H1 (cell line): ENCODE data around the gene EBF3. TPM values are rescaled to one million over a fixed set of nuclear protein-coding genes. Genes with fewer than 3 reads are reported as not detected.

ENCODE experiments used
- ASH2L ChIP-seq: fragments of 200-600, 300-600 bp; sonication (generic); IDR thresholded peaks from one replicate; pipeline ENCODE4 v1.7.1; 2017; ENCODE audit warnings: low read length
- BCL11A ChIP-seq, 2 experiments: IDR thresholded peaks; one replicate each; pipeline ENCODE4 v1.6.1; 2011; ENCODE audit warnings: low read depth in 2 of 2, low read length in 2 of 2, mild to moderate bottlenecking in 2 of 2
- GABPA ChIP-seq: IDR thresholded peaks from 2 replicates; pipeline ENCODE4 v1.6.1; 2011; ENCODE audit warnings: mild to moderate bottlenecking, low read length, moderate library complexity, borderline replicate concordance; ENCODE audit not compliant: insufficient read depth
- SIRT6 ChIP-seq: IDR thresholded peaks from one replicate; pipeline ENCODE4 v1.7.1; 2012; ENCODE audit warnings: low read length, inconsistent platforms
- SRF ChIP-seq: IDR thresholded peaks from 2 replicates; pipeline ENCODE4 v1.6.1; 2011; ENCODE audit warnings: mild to moderate bottlenecking, low read depth, low read length, moderate library complexity
- TBP ChIP-seq: IDR thresholded peaks from 2 replicates; pipeline ENCODE4 v1.6.1; 2011; ENCODE audit warnings: low read depth, low read length, improper control_type of control experiment
- YY1 ChIP-seq: IDR thresholded peaks from 2 replicates; pipeline ENCODE4 v1.6.1; 2011; ENCODE audit warnings: low read depth, mild to moderate bottlenecking, low read length
- ZNF274 ChIP-seq: IDR thresholded peaks from 2 replicates; pipeline ENCODE4 v1.7.0; 2012; ENCODE audit warnings: low read length, borderline replicate concordance; ENCODE audit errors: extremely low read depth
- polyA plus RNA-seq, 7 experiments: library from polyadenylated mRNA; depleted of rRNA in 3 of 7; stranded (reverse) in 5 of 7; unstranded in 2 of 7; fragments of >200 nt in 5 of 7; fragments of 200-250 nt in 2 of 7; gene quantifications; 1 replicate in 5 of 7; 2 replicates in 1 of 7; 4 replicates in 1 of 7; pipeline versions ENCODE4 v1.2.1 to v1.2.3, GENCODE V29; 2011 to 2013; ENCODE audit warnings: missing spikeins in 2 of 7, mixed read lengths in 2 of 7
- total RNA-seq: library from RNA; stranded (reverse); fragmentation: NEBNext Ultra II Directional; extraction: Animal tissue kit (Norgen Biotek cat#: 25700); gene quantifications from 2 replicates; pipeline ENCODE4 v1.2.1, GENCODE V29; 2021
- TF ChIP-seq, protein P1 (sequence below), 3 experiments: IDR thresholded peaks; 1 replicate in 2 of 3; 2 replicates in 1 of 3; pipeline versions ENCODE4 v1.5.1 to v1.6.1; 2011; ENCODE audit warnings: low read length in 3 of 3, mild to moderate bottlenecking in 3 of 3, inconsistent platforms in 2 of 3, low read depth in 1 of 3, moderate library complexity in 1 of 3; ENCODE audit not compliant: insufficient read depth in 1 of 3; ENCODE audit errors: control extremely low read depth in 1 of 3

The EBF3 gene
- total and polyA plus RNA-seq, 2 of the 8 experiments (the other 6 are each of a cell fraction or from before 2014, with no cell fraction given), result 0.08 to 0.26 TPM

- TF ChIP-seq TBP (peak; percentile 35; the same call in 1 of the 2 replicates), BCL11A (IDR thresholded peaks at IDR 0.05; ENCODE audit: low read depth in 2 of 2, low read length in 2 of 2) (no peak), ZNF274 (no peak), ASH2L (no peak), GABPA (peak; percentile 75), YY1 (0 out of 2 replicates have a peak, but pooled peaks have one; percentile 13), SIRT6 (no peak), SRF (no peak)
- TF ChIP-seq, protein P1, sequence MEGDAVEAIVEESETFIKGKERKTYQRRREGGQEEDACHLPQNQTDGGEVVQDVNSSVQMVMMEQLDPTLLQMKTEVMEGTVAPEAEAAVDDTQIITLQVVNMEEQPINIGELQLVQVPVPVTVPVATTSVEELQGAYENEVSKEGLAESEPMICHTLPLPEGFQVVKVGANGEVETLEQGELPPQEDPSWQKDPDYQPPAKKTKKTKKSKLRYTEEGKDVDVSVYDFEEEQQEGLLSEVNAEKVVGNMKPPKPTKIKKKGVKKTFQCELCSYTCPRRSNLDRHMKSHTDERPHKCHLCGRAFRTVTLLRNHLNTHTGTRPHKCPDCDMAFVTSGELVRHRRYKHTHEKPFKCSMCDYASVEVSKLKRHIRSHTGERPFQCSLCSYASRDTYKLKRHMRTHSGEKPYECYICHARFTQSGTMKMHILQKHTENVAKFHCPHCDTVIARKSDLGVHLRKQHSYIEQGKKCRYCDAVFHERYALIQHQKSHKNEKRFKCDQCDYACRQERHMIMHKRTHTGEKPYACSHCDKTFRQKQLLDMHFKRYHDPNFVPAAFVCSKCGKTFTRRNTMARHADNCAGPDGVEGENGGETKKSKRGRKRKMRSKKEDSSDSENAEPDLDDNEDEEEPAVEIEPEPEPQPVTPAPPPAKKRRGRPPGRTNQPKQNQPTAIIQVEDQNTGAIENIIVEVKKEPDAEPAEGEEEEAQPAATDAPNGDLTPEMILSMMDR (IDR thresholded peaks at IDR 0.05; ENCODE audit: control extremely low read depth in 1 of 3, insufficient read depth in 1 of 3, low read depth in 1 of 3, low read length in 3 of 3), result peak; percentile 83 to 92 (median 85)
- TF ChIP-seq, all 59 proteins: peak for 7
Measured at GRCh38 chr10:129888784-129889616, 75.1 kb downstream of the EBF3 start (continued).
